Fibroblast of lung (primary cell): Measurements from ENCODE around the gene STON2.

ENCODE experiments used
- CTCF ChIP-seq, 2 donors: IDR thresholded peaks in 1 of 2; conservative IDR thresholded peaks in 1 of 2; 1 replicate in 1 of 2; 2 replicates in 1 of 2; pipeline ENCODE4 v1.5.1; 2011 to 2012; ENCODE audit warnings: low read length in 2 of 2, control low read depth in 1 of 2, inconsistent platforms in 1 of 2, low read depth in 1 of 2, mild to moderate bottlenecking in 1 of 2
- EZH2 ChIP-seq: IDR thresholded peaks from 2 replicates; pipeline ENCODE4 v1.5.1; 2012; ENCODE audit warnings: low read length, control low read depth, mild to moderate bottlenecking; ENCODE audit errors: missing control alignments

- TF ChIP-seq CTCF (conservative IDR thresholded peaks at IDR 0.05 in 1 of 2, IDR thresholded peaks at IDR 0.05 in 1 of 2; ENCODE audit: low read depth in 1 of 2, low read length in 2 of 2) (no peak), EZH2 (no peak)
Observed at GRCh38 chr14:81400202-81400678, at the start of gene STON2.
